GM12878 (cell line): ENCODE results near the gene RAD51AP1. TPM values are rescaled to one million over a fixed set of nuclear protein-coding genes. Genes with fewer than 3 reads are reported as not detected.

ENCODE experiments used
- BRCA1 ChIP-seq: IDR thresholded peaks from 2 replicates; pipeline ENCODE4 v1.6.1; 2011; ENCODE audit warnings: low read depth, low read length, improper control_type of control experiment
- E2F4 ChIP-seq: IDR thresholded peaks from 2 replicates; pipeline ENCODE4 v1.6.1; 2012; ENCODE audit warnings: low read depth, low read length, improper control_type of control experiment
- E4F1 ChIP-seq: fragments of 450-650 bp; IDR thresholded peaks from 2 replicates; pipeline ENCODE4 v1.6.1; 2018; ENCODE audit warnings: borderline replicate concordance, mild to moderate bottlenecking; ENCODE audit not compliant: partially characterized antibody
- EP300 ChIP-seq, 2 experiments: fragments of 150-350 bp in 1 of 2; IDR thresholded peaks; 2 replicates each; pipeline ENCODE4 v1.6.1; 2011 to 2012; ENCODE audit warnings: low read depth in 2 of 2, low read length in 2 of 2, borderline replicate concordance in 1 of 2, improper control_type of control experiment in 1 of 2, inconsistent platforms in 1 of 2; ENCODE audit not compliant: control insufficient read depth in 1 of 2
- POLR2AphosphoS5 ChIP-seq: IDR thresholded peaks from 2 replicates; pipeline ENCODE4 v1.6.1; 2011; ENCODE audit warnings: mild to moderate bottlenecking, low read length, inconsistent platforms
- SP1 ChIP-seq: IDR thresholded peaks from one replicate; pipeline ENCODE4 v1.6.1; 2011; ENCODE audit warnings: low read depth, low read length
- STAT1 ChIP-seq: fragments of 450-650 bp; conservative IDR thresholded peaks from 2 replicates; pipeline ENCODE4 v1.6.1; 2014; ENCODE audit warnings: antibody characterized with exemption, mild to moderate bottlenecking
- STAT3 ChIP-seq: IDR thresholded peaks from 2 replicates; pipeline ENCODE4 v1.6.1; 2011; ENCODE audit warnings: low read depth, low read length, improper control_type of control experiment
- SUPT20H ChIP-seq: IDR thresholded peaks from 2 replicates; pipeline ENCODE4 v1.6.1; 2011; ENCODE audit warnings: low read depth, mild to moderate bottlenecking, low read length, moderate library complexity, borderline replicate concordance; ENCODE audit not compliant: control insufficient read depth
- YY1 ChIP-seq: IDR thresholded peaks from 2 replicates; pipeline ENCODE4 v1.6.1; 2011; ENCODE audit warnings: low read depth, mild to moderate bottlenecking, low read length
- polyA plus RNA-seq, 11 experiments: library from polyadenylated mRNA; depleted of rRNA in 4 of 11; unstranded in 6 of 11; stranded (reverse) in 5 of 11; fragments of >200 nt; fragmentation: Nextera tagmentation in 4 of 11; fragmentation: Illumina TruSeq in 1 of 11; extraction: Ambion mirVana in 4 of 11; extraction: Trizol in 1 of 11; gene quantifications; 1 replicate in 1 of 11; 2 replicates in 10 of 11; pipeline versions ENCODE4 v1.2.1 to v1.2.3, GENCODE V29; 2011 to 2016; ENCODE audit warnings: inconsistent platforms in 2 of 11, missing spikeins in 2 of 11, low read depth in 1 of 11
- total RNA-seq, 4 experiments: library from RNA; depleted of rRNA in 3 of 4; stranded (reverse); fragments of >200 nt in 3 of 4; fragmentation: Illumina TruSeq in 1 of 4; extraction: Trizol in 1 of 4; gene quantifications; 2 replicates each; pipeline versions ENCODE4 v1.2.1 to v1.2.3, GENCODE V29; 2013 to 2021
- TF ChIP-seq, protein P1 (sequence below): IDR thresholded peaks from 2 replicates; pipeline ENCODE4 v1.6.1; 2012; ENCODE audit warnings: low read depth, low read length, improper control_type of control experiment
- TF ChIP-seq, protein P2 (sequence below): fragments of 450-650 bp; IDR thresholded peaks from 2 replicates; pipeline ENCODE4 v1.6.1; 2016; ENCODE audit warnings: mild to moderate bottlenecking
- TF ChIP-seq, protein P3 (sequence below): fragments of 450-650 bp; IDR thresholded peaks from 2 replicates; pipeline ENCODE4 v1.6.1; 2016; ENCODE audit warnings: mild to moderate bottlenecking, moderate library complexity, borderline replicate concordance

Gene RAD51AP1
- total and polyA plus RNA-seq, 10 of the 15 experiments (the other 5 are each of a cell fraction or from before 2014, with no cell fraction given): 22.3 to 86.0 (median 50.9) TPM

DNA sequence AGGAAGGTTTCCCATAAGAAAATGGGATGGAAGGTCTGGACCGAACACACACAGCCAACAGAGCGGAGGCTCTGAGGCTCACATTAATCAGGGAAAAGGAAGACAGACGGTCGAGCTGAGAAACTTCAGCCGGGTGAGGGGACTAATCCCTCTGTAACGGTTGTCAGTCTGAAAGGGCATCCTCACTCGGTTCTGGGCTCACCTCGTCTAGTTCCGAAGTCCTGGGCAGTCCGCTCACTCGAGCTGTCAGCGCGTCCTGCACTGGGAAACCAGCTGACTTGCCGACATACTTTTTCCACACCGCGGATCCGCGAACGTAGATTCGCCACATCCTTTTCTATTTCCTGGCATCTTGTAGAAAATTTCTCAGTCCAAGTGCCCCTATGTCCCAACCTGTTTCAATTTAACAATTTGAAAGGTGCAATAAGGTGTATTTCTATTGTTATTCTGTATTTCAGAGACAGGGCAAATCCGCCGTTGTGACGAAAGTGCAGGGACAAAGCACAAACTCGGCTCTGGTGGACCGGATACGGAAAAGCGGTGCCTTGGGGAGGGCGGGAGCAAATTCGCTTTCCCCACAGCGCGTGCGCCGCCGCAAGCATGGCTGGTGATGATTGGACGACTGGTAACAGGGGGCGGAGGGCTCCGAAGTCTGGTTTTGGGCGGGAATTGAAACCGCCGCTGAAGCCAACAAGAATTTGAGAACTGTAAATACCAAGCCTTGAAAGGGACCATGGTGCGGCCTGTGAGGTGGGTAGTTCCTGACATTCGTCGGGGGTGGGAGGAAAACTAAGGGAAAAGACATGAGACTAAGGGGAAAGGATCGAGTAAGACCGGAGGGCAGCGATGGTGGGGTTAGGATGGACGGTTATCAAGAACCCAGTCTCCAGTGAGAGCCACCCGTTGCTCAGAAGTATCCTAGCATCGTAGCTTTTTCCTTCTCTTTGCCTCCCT lies at the start of gene RAD51AP1 (continued):
- TF ChIP-seq E4F1: peak; percentile 70
- peak in 1 of 2 experiments; percentile 100; a peak in 2 of 4 replicates for TF ChIP-seq EP300 (IDR thresholded peaks at IDR 0.05; ENCODE audit: borderline replicate concordance in 1 of 2, control insufficient read depth in 1 of 2, low read depth in 2 of 2, low read length in 2 of 2)
- peak; percentile 93 for TF ChIP-seq YY1
- peak; percentile 72 for TF ChIP-seq SP1
- TF ChIP-seq POLR2AphosphoS5: peak; percentile 88; the same call in 1 of the 2 replicates
- TF ChIP-seq, protein P1, sequence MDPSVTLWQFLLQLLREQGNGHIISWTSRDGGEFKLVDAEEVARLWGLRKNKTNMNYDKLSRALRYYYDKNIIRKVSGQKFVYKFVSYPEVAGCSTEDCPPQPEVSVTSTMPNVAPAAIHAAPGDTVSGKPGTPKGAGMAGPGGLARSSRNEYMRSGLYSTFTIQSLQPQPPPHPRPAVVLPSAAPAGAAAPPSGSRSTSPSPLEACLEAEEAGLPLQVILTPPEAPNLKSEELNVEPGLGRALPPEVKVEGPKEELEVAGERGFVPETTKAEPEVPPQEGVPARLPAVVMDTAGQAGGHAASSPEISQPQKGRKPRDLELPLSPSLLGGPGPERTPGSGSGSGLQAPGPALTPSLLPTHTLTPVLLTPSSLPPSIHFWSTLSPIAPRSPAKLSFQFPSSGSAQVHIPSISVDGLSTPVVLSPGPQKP: peak; percentile 67; the same call in 1 of the 2 replicates
- TF ChIP-seq SUPT20H: no peak; the same call in 1 of the 2 replicates
- TF ChIP-seq BRCA1: no peak
- TF ChIP-seq, protein P2, sequence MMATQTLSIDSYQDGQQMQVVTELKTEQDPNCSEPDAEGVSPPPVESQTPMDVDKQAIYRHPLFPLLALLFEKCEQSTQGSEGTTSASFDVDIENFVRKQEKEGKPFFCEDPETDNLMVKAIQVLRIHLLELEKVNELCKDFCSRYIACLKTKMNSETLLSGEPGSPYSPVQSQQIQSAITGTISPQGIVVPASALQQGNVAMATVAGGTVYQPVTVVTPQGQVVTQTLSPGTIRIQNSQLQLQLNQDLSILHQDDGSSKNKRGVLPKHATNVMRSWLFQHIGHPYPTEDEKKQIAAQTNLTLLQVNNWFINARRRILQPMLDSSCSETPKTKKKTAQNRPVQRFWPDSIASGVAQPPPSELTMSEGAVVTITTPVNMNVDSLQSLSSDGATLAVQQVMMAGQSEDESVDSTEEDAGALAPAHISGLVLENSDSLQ: peak; percentile 75
- no peak for TF ChIP-seq STAT3
- peak; percentile 93 for TF ChIP-seq E2F4
- TF ChIP-seq STAT1: peak; percentile 37; the same call in 1 of the 2 replicates
- TF ChIP-seq, protein P3, sequence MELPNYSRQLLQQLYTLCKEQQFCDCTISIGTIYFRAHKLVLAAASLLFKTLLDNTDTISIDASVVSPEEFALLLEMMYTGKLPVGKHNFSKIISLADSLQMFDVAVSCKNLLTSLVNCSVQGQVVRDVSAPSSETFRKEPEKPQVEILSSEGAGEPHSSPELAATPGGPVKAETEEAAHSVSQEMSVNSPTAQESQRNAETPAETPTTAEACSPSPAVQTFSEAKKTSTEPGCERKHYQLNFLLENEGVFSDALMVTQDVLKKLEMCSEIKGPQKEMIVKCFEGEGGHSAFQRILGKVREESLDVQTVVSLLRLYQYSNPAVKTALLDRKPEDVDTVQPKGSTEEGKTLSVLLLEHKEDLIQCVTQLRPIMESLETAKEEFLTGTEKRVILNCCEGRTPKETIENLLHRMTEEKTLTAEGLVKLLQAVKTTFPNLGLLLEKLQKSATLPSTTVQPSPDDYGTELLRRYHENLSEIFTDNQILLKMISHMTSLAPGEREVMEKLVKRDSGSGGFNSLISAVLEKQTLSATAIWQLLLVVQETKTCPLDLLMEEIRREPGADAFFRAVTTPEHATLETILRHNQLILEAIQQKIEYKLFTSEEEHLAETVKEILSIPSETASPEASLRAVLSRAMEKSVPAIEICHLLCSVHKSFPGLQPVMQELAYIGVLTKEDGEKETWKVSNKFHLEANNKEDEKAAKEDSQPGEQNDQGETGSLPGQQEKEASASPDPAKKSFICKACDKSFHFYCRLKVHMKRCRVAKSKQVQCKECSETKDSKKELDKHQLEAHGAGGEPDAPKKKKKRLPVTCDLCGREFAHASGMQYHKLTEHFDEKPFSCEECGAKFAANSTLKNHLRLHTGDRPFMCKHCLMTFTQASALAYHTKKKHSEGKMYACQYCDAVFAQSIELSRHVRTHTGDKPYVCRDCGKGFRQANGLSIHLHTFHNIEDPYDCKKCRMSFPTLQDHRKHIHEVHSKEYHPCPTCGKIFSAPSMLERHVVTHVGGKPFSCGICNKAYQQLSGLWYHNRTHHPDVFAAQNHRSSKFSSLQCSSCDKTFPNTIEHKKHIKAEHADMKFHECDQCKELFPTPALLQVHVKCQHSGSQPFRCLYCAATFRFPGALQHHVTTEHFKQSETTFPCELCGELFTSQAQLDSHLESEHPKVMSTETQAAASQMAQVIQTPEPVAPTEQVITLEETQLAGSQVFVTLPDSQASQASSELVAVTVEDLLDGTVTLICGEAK: peak; percentile 99
